ENCODE results near the gene HELB.

Gene HELB

GRCh38 chr12:66270613-66271012, 31.7 kb upstream of the HELB start:
- TF ChIP-seq POLR2AphosphoS5 (IDR thresholded peaks at IDR 0.05; ENCODE audit: low read depth, low read length) (no peak), FOXP2 (optimal IDR thresholded peaks at IDR 0.05; ENCODE audit: borderline replicate concordance, extremely low read depth, extremely low read length, insufficient read depth) (no peak), SIN3A (IDR thresholded peaks at IDR 0.05; ENCODE audit: borderline replicate concordance, insufficient read depth, low read length) (no peak), TAF1 (IDR thresholded peaks at IDR 0.05; ENCODE audit: borderline replicate concordance, insufficient read depth, low read length) (no peak)
- TF ChIP-seq, protein P1, sequence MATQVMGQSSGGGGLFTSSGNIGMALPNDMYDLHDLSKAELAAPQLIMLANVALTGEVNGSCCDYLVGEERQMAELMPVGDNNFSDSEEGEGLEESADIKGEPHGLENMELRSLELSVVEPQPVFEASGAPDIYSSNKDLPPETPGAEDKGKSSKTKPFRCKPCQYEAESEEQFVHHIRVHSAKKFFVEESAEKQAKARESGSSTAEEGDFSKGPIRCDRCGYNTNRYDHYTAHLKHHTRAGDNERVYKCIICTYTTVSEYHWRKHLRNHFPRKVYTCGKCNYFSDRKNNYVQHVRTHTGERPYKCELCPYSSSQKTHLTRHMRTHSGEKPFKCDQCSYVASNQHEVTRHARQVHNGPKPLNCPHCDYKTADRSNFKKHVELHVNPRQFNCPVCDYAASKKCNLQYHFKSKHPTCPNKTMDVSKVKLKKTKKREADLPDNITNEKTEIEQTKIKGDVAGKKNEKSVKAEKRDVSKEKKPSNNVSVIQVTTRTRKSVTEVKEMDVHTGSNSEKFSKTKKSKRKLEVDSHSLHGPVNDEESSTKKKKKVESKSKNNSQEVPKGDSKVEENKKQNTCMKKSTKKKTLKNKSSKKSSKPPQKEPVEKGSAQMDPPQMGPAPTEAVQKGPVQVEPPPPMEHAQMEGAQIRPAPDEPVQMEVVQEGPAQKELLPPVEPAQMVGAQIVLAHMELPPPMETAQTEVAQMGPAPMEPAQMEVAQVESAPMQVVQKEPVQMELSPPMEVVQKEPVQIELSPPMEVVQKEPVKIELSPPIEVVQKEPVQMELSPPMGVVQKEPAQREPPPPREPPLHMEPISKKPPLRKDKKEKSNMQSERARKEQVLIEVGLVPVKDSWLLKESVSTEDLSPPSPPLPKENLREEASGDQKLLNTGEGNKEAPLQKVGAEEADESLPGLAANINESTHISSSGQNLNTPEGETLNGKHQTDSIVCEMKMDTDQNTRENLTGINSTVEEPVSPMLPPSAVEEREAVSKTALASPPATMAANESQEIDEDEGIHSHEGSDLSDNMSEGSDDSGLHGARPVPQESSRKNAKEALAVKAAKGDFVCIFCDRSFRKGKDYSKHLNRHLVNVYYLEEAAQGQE (IDR thresholded peaks at IDR 0.05; ENCODE audit: insufficient read depth in 1 of 2, low read depth in 2 of 2, low read length in 2 of 2): no peak

DNA sequence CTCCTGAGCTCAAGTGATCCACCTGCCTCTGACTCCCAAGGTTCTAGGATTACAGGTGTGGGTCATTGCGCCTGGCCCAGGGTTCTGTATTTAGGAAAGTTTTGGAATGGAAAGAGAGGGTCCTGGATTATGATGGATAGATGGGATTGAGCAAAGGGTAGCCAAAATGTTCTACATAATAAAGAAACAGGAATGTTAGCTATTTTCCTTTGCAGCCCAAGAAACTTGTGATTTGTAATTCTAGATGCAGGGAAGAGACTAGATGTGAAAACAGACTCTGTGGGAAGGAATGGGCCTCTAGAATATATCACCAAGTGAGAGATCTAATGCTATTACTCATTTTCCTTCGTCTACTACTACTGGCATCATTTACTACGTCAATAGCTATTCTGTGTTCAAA, 29.6 kb upstream of the HELB start:
- no peak for TF ChIP-seq FOXP2 (optimal IDR thresholded peaks at IDR 0.05; ENCODE audit: borderline replicate concordance, extremely low read depth, extremely low read length, insufficient read depth)
- no peak for TF ChIP-seq POLR2AphosphoS5 (IDR thresholded peaks at IDR 0.05; ENCODE audit: low read depth, low read length)
- no peak for TF ChIP-seq TAF1 (IDR thresholded peaks at IDR 0.05; ENCODE audit: borderline replicate concordance, insufficient read depth, low read length)
- no peak for TF ChIP-seq SIN3A (IDR thresholded peaks at IDR 0.05; ENCODE audit: borderline replicate concordance, insufficient read depth, low read length)
- TF ChIP-seq, protein P1 (IDR thresholded peaks at IDR 0.05; ENCODE audit: insufficient read depth in 1 of 2, low read depth in 2 of 2, low read length in 2 of 2): no peak

GRCh38 chr12:66273147-66273546, 29.1 kb upstream of the HELB start:
- TF ChIP-seq, protein P1 (IDR thresholded peaks at IDR 0.05; ENCODE audit: insufficient read depth in 1 of 2, low read depth in 2 of 2, low read length in 2 of 2): no peak
- TF ChIP-seq POLR2AphosphoS5 (IDR thresholded peaks at IDR 0.05; ENCODE audit: low read depth, low read length): no peak
- TF ChIP-seq TAF1 (IDR thresholded peaks at IDR 0.05; ENCODE audit: borderline replicate concordance, insufficient read depth, low read length): no peak
- TF ChIP-seq SIN3A (IDR thresholded peaks at IDR 0.05; ENCODE audit: borderline replicate concordance, insufficient read depth, low read length): no peak
- TF ChIP-seq FOXP2 (optimal IDR thresholded peaks at IDR 0.05; ENCODE audit: borderline replicate concordance, extremely low read depth, extremely low read length, insufficient read depth): no peak

GRCh38 chr12:66275040-66275439, 27.3 kb upstream of the HELB start:
- TF ChIP-seq POLR2AphosphoS5 (IDR thresholded peaks at IDR 0.05; ENCODE audit: low read depth, low read length) (no peak), TAF1 (IDR thresholded peaks at IDR 0.05; ENCODE audit: borderline replicate concordance, insufficient read depth, low read length) (no peak), SIN3A (IDR thresholded peaks at IDR 0.05; ENCODE audit: borderline replicate concordance, insufficient read depth, low read length) (no peak), FOXP2 (optimal IDR thresholded peaks at IDR 0.05; ENCODE audit: borderline replicate concordance, extremely low read depth, extremely low read length, insufficient read depth) (no peak)
- TF ChIP-seq, protein P1 (IDR thresholded peaks at IDR 0.05; ENCODE audit: insufficient read depth in 1 of 2, low read depth in 2 of 2, low read length in 2 of 2): no peak
